ENCODE results near the gene TSNAXIP1. TPM values are rescaled to one million over a fixed set of nuclear protein-coding genes. Genes with fewer than 3 reads are reported as not detected.

TSNAXIP1 gene
- polyA plus RNA-seq, 1 donor (not counting 4 experiments of a cell fraction or from before 2014, with no cell fraction given): 0.54 TPM

- Histone ChIP-seq H3K4me2 (ENCODE audit: control insufficient read depth, extremely low read depth, insufficient read depth, low read depth, low read length) (peak overlapping the region; percentile 99), H3K27ac (ENCODE audit: control insufficient read depth, insufficient read depth, low read length) (no peak overlapping the region), H3K36me3 (ENCODE audit: control insufficient read depth in 2 of 2, extremely low read depth in 1 of 2, insufficient read depth in 2 of 2, low read length in 2 of 2) (peaks cover 3 to 10% of the 10 kb centered on the region in 2 experiments), H3K4me3 (ENCODE audit: control insufficient read depth in 2 of 3, extremely low read depth in 1 of 3, insufficient read depth in 2 of 3, low read depth in 1 of 3, low read length in 3 of 3) (peak overlapping the region; percentile 62 to 96 (median 94)), H3K79me2 (ENCODE audit: control insufficient read depth, insufficient read depth, low read length) (peaks cover 34% of the 10 kb centered on the region), H3K9me1 (ENCODE audit: control insufficient read depth, extremely low read depth, insufficient read depth, low read length) (peaks cover 2% of the 10 kb centered on the region), H2AFZ (ENCODE audit: control insufficient read depth, low read length) (no peak overlapping the region), H3K27me3 (ENCODE audit: control insufficient read depth, extremely low read depth, insufficient read depth, low read length) (no peaks in the 10 kb centered on the region), H3K9ac (ENCODE audit: control insufficient read depth, extremely low read depth, insufficient read depth, low read length) (peak overlapping the region; percentile 92), H4K20me1 (ENCODE audit: control insufficient read depth, extremely low read depth, insufficient read depth, low read length) (no peaks in the 10 kb centered on the region), H3K4me1 (ENCODE audit: control insufficient read depth, extremely low read depth, insufficient read depth, low read length) (peaks cover 10% of the 10 kb centered on the region), H3K9me3 (ENCODE audit: control insufficient read depth, low read depth, low read length) (no peaks in the 10 kb centered on the region)
- TF ChIP-seq EZH2 (IDR thresholded peaks at IDR 0.05; ENCODE audit: low read length): no peak
- no peak for TF ChIP-seq CTCF (optimal IDR thresholded peaks at IDR 0.05 in 1 of 3, IDR thresholded peaks at IDR 0.05 in 1 of 3, conservative IDR thresholded peaks at IDR 0.05 in 1 of 3; ENCODE audit: extremely low read depth in 1 of 3, insufficient read depth in 2 of 3, low read length in 3 of 3)
- no peak for FAIRE-seq
- dilution Hi-C loops (cut with MboI; ENCODE audit: extremely low pct_ligation_motif_present, low sequenced_read_pairs): no loop called here
- DNase-seq (ENCODE audit: low read depth, low spot score): no peak
Measured at GRCh38 chr16:67804853-67805542, 1.7 kb upstream of the TSNAXIP1 start.

- Histone ChIP-seq H3K4me2 (ENCODE audit: control insufficient read depth, extremely low read depth, insufficient read depth, low read depth, low read length) (peak overlapping the region; percentile 99), H3K27ac (ENCODE audit: control insufficient read depth, insufficient read depth, low read length) (peak overlapping the region; percentile 80), H3K27me3 (ENCODE audit: control insufficient read depth, extremely low read depth, insufficient read depth, low read length) (no peaks in the 10 kb centered on the region), H3K79me2 (ENCODE audit: control insufficient read depth, insufficient read depth, low read length) (peaks cover 26% of the 10 kb centered on the region), H3K4me3 (ENCODE audit: control insufficient read depth in 2 of 3, extremely low read depth in 1 of 3, insufficient read depth in 2 of 3, low read depth in 1 of 3, low read length in 3 of 3) (peak overlapping the region; percentile 62 to 96 (median 94)), H4K20me1 (ENCODE audit: control insufficient read depth, extremely low read depth, insufficient read depth, low read length) (no peaks in the 10 kb centered on the region), H3K36me3 (ENCODE audit: control insufficient read depth in 2 of 2, extremely low read depth in 1 of 2, insufficient read depth in 2 of 2, low read length in 2 of 2) (peaks cover 3 to 9% of the 10 kb centered on the region in 2 experiments), H3K4me1 (ENCODE audit: control insufficient read depth, extremely low read depth, insufficient read depth, low read length) (peaks cover 10% of the 10 kb centered on the region), H3K9ac (ENCODE audit: control insufficient read depth, extremely low read depth, insufficient read depth, low read length) (peak overlapping the region; percentile 92), H2AFZ (ENCODE audit: control insufficient read depth, low read length) (peak overlapping the region; percentile 92), H3K9me3 (ENCODE audit: control insufficient read depth, low read depth, low read length) (no peaks in the 10 kb centered on the region), H3K9me1 (ENCODE audit: control insufficient read depth, extremely low read depth, insufficient read depth, low read length) (peaks cover 2% of the 10 kb centered on the region)
- no peak for TF ChIP-seq EZH2 (IDR thresholded peaks at IDR 0.05; ENCODE audit: low read length)
- TF ChIP-seq CTCF (optimal IDR thresholded peaks at IDR 0.05 in 1 of 3, IDR thresholded peaks at IDR 0.05 in 1 of 3, conservative IDR thresholded peaks at IDR 0.05 in 1 of 3; ENCODE audit: extremely low read depth in 1 of 3, insufficient read depth in 2 of 3, low read length in 3 of 3): no peak
- DNase-seq (ENCODE audit: low read depth, low spot score) (no peak), FAIRE-seq (no peak)
- dilution Hi-C loops (cut with MboI; ENCODE audit: extremely low pct_ligation_motif_present, low sequenced_read_pairs): no loop called here
Measured at GRCh38 chr16:67805718-67806427, 816 bp upstream of the TSNAXIP1 start.
